ENCODE results near the gene ATP2B2.

The ATP2B2 gene

GRCh38 chr3:10364806-10365205 is 140.6 kb downstream of the ATP2B2 start:
- no peak for DNase-seq (ENCODE audit: low read depth, low spot score)

- no peak for DNase-seq (ENCODE audit: low read depth, low spot score)
Observed at GRCh38 chr3:10363935-10364334, 141.5 kb downstream of the ATP2B2 start.

GRCh38 chr3:10361375-10361774 is 144.0 kb downstream of the ATP2B2 start:
- no peak for DNase-seq (ENCODE audit: low read depth, low spot score)

GRCh38 chr3:10360478-10360877 is 144.9 kb downstream of the ATP2B2 start:
- no peak for DNase-seq (ENCODE audit: low read depth, low spot score)

GRCh38 chr3:10359761-10360161 is 145.6 kb downstream of the ATP2B2 start:
- no peak for DNase-seq (ENCODE audit: low read depth, low spot score)

- DNase-seq (ENCODE audit: low read depth, low spot score) = no peak
Observed at GRCh38 chr3:10358309-10358980, 146.9 kb downstream of the ATP2B2 start.

DNA sequence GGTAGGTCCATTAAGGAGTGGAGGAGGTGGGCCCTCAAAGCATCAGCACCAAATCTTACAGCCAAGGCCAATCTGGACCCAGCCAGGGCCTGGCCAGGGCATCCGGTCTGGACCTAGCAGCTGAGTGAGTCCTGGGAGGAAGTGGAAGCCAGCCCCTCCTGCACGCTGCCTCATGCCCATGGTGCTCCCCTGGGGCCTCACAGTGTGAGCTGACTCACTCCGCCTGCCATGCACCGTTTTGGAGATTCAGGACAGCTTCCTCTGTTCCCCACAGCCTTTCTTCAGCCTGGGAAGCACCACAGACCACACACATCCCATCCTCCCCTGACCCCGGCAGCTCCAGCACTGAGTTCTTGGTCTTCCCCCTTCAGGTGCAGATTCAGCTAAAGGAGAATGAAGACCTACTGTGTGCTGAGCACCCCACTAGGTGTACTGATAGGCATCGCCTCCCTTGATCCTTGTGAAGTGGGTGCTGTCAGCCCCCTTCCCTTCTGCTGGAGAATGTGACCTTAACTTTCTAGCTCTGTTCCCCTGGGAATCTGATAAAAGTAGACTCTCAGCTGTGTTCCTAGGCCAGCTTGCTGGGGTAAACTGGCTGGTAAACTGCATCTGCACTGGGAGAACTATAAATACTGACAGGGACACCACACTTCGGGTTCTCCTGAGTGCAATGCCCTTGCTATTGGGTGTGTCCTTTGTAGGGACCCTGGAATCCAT is 147.6 kb downstream of the ATP2B2 start:
- DNase-seq (ENCODE audit: low read depth, low spot score) = no peak

DNA sequence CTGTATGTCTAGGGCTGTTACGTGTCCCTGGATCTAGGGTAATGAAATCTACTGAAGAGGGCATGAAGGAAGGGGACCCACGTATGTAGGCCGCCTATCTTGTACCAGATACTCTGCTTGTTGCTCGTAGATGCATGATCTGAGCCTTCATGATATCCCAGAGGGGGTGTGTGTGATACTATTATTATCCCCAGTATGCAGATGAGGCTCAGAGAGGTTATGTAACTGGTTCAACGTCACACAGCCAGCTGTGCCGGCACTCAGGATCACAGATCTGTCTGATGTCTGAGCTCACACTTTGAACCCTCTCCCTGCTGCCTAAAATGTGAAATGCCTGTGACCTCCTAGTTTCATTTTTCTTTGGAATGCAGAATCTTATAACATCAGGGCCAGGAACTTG is 148.3 kb downstream of the ATP2B2 start:
- DNase-seq (ENCODE audit: low read depth, low spot score) = no peak

GRCh38 chr3:10356461-10356981 is 148.9 kb downstream of the ATP2B2 start:
- DNase-seq (ENCODE audit: low read depth, low spot score) = no peak

DNA sequence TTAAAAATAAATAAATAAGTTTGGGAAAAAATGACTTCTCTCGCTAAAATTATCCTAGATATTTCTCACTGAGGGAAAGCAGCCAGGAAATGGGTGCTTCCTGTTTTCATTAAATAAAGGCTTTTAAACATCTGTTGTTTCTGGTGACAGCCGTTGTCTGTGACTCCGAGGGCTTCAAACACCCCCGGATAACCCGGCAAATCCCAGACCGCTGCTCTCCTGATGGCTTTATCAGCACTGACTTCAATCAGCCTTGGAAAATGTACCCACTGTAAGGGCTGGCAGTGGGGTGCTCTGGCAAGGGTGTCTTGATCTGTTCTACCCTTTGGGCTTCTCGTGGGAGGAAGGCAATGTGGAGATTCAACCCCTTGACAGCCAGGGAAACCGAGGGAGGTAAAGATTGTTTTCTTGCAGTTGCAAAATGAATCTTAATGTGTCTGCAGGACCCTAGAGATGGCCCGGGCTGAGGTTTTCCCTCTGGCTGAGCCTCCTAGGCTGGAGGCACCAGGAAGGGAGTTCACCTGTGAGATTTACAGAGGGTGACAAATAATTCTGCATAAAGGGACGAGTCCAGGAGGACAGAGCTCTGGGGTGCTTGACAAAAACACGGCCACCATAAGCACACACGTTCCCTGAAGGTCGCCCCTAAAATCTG is 150.9 kb downstream of the ATP2B2 start:
- DNase-seq (ENCODE audit: low read depth, low spot score) = no peak

DNA sequence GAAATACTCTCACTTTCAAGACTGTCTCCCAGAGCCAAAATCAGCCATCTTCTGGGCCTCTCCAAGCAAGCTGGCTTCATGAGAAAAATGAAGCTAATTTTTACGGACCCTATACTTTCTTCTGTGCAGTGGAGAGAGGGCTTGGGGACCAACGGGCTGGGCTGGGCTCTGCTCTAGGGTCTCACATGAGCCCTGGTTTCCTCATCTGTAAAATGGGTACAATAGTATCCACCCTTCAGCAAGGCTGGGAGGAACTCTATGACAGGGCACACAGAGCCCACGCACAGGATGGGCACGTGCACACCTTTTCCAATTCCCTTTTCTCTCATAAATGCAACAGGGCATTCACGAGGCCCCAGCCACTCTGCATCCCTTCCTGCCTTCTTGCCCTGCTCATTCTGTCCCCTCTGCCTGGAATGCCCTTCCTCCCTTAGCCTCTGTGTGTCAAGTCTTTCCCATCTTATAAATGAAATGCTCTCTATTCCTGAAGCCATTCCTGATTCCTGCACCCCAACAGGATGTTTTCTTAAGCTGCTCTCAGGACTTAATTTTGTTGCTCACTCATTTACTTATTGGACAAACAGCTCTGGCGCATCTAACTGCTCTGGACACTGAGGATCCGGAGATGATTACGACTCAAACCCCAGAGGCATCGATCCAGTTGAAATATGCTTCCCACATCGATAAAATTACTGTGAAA is 151.6 kb downstream of the ATP2B2 start:
- no peak for DNase-seq (ENCODE audit: low read depth, low spot score)

DNA sequence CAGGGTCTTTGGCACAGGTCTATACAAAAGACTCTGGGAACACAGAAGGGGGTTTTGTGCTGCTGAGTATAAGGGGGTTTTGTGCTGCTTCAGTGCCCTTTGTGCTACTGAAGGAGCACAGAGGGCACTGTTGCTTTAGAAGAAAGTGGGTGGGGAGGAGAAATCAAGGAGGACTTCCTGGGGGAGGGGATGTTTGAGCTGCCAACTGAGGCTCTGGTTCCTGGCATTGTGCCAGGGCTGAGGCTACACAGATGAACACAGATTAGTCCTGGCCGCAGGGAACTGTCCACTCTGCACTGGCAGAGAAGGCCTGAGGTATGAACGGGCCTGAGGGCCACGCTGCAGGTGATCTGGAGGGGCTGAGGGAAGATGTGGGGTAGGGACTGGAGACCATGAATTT is 152.2 kb downstream of the ATP2B2 start:
- DNase-seq (ENCODE audit: low read depth, low spot score) = no peak

DNA sequence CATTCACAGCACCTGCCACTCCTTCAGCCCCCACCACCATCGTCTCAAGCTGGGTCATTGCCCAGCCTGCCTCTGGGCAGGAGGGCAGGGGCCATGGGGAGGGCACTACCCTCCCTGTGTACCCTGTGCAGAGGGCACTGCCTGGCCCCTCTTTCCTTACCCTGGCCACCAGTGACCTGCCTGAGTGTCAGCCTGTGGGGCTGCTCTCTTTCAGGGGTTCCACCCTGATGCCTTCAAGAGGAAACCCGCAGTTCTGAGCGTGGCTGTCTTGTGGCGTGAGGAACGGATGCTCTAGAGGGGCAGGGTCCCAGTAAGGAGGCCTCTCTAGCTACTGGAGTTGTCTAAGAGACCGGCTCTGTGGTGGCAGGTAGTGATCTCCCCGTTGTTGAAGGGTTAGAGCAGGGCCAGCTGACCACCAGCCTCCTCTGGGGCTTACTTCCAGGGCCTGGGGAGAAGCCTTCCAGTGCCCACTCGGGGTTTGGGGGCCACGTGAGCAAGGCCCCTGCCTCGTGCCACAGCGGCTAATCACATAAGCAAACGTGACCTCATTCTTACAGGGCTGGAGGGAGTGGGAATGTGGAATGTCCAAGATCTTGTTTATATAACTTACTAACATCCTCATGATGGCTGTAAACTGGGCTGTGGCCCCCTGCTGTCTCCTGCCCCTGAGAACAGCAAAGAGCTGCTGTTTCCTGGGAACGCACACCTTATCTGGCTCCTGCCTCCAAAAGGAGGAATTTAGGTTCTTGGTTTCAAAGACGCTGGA is 153.1 kb downstream of the ATP2B2 start:
- no peak for DNase-seq (ENCODE audit: low read depth, low spot score)

- no peak for DNase-seq (ENCODE audit: low read depth, low spot score)
Observed at GRCh38 chr3:10351013-10351735, 154.2 kb downstream of the ATP2B2 start.

GRCh38 chr3:10350324-10350985 is 154.9 kb downstream of the ATP2B2 start:
- DNase-seq (ENCODE audit: low read depth, low spot score) = no peak

DNA sequence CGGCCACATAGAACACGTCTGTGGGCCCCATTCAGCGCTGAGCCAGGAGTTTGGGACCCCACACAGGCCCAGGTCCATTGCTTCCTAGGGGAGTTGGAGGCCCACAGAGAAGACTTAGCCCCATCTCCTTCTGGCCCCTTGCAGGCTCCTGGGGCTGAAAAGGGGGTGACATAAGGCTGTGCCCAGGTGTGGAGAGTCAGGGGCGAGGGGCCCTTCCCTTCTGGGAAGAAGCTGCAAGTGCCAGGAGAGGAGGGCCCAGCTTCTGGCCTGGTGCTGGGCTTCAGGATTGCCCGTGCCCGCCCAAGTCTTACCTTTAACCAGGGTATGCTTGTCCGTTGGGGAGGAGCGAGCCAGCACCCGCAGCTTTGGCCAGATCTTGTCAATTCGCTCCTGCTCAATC is 155.6 kb downstream of the ATP2B2 start:
- no peak for DNase-seq (ENCODE audit: low read depth, low spot score)

- DNase-seq (ENCODE audit: low read depth, low spot score) = no peak
Observed at GRCh38 chr3:10348404-10348721, 157.0 kb downstream of the ATP2B2 start.

- DNase-seq (ENCODE audit: low read depth, low spot score) = no peak
Observed at GRCh38 chr3:10347648-10348403, 157.6 kb downstream of the ATP2B2 start.

DNA sequence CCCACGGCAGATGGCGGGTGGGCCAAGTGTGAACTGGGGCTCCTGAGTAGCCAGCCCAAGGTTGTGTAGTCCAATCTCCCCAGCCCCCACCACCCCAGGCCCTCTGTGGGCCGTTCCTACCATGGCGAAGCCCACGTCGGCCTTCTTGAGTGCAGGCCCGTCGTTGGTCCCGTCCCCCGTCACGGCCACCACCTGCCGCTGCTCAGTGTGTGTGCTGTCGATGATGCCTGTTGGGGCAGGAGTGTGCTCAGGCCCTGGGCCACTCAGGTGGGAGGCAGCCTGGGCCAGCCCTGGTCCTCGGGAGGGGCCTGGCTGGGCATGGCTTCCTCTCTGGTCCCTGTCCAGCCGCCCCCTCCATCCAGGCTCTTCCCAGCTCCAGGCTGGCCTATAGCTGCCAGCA is 159.5 kb downstream of the ATP2B2 start:
- DNase-seq (ENCODE audit: low read depth, low spot score) = no peak

Data from ELF-1 (cell line).